Measurements from ENCODE around the gene CAP2.

Gene CAP2

GRCh38 chr6:17448165-17448564 lies 54.8 kb downstream of the CAP2 start:
- Histone ChIP-seq H3K4me3 (ENCODE audit: low read depth, low read length) (no peak overlapping the region), H3K9ac (ENCODE audit: low read depth, low read length) (no peak overlapping the region), H3K9me3 (ENCODE audit: control insufficient read depth, insufficient read depth, low read length) (no peaks in the 10 kb centered on the region), H3K27me3 (ENCODE audit: control insufficient read depth, insufficient read depth, low read length) (no peaks in the 10 kb centered on the region), H3K36me3 (ENCODE audit: control insufficient read depth, insufficient read depth, low read length) (no peaks in the 10 kb centered on the region), H3K4me1 (ENCODE audit: control insufficient read depth, insufficient read depth, low read length) (no peaks in the 10 kb centered on the region)

- no peaks in the 10 kb centered on the region for H3K9me3 ChIP-seq (ENCODE audit: control insufficient read depth, insufficient read depth, low read length)
- no peak overlapping the region for H3K4me3 ChIP-seq (ENCODE audit: low read depth, low read length)
- H3K9ac ChIP-seq (ENCODE audit: low read depth, low read length): no peak overlapping the region
- H3K36me3 ChIP-seq (ENCODE audit: control insufficient read depth, insufficient read depth, low read length): no peaks in the 10 kb centered on the region
- no peaks in the 10 kb centered on the region for H3K4me1 ChIP-seq (ENCODE audit: control insufficient read depth, insufficient read depth, low read length)
- H3K27me3 ChIP-seq (ENCODE audit: control insufficient read depth, insufficient read depth, low read length): no peaks in the 10 kb centered on the region
These were observed 57.0 kb downstream of the CAP2 start for GRCh38 chr6:17450397-17450796.

DNA sequence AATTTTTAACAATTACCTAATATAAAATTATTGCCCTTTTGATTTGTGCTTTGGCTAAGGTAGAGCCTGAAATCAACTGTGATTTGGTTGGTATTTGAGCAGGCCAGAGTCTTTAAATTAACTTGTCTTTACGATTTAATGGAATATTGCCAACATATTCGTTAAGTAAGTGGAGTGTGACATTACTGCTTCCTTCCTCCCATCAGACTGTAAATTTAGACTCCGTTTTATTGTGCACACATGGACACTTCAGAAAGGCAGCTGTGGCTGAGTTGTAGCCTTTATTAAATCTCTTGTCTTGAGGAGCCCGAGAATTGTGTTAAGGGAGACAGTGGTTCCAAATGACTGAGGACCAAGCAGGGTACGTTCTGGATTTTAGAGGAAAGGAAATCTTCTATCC lies 57.4 kb downstream of the CAP2 start:
- Histone ChIP-seq H3K4me1 (ENCODE audit: control insufficient read depth, insufficient read depth, low read length) (no peaks in the 10 kb centered on the region), H3K9ac (ENCODE audit: low read depth, low read length) (no peak overlapping the region), H3K4me3 (ENCODE audit: low read depth, low read length) (no peak overlapping the region), H3K36me3 (ENCODE audit: control insufficient read depth, insufficient read depth, low read length) (no peaks in the 10 kb centered on the region), H3K27me3 (ENCODE audit: control insufficient read depth, insufficient read depth, low read length) (no peaks in the 10 kb centered on the region), H3K9me3 (ENCODE audit: control insufficient read depth, insufficient read depth, low read length) (no peaks in the 10 kb centered on the region)

GRCh38 chr6:17452096-17452495 lies 58.7 kb downstream of the CAP2 start:
- Histone ChIP-seq H3K27me3 (ENCODE audit: control insufficient read depth, insufficient read depth, low read length) (no peaks in the 10 kb centered on the region), H3K9ac (ENCODE audit: low read depth, low read length) (no peak overlapping the region), H3K4me1 (ENCODE audit: control insufficient read depth, insufficient read depth, low read length) (no peaks in the 10 kb centered on the region), H3K36me3 (ENCODE audit: control insufficient read depth, insufficient read depth, low read length) (no peaks in the 10 kb centered on the region), H3K4me3 (ENCODE audit: low read depth, low read length) (no peak overlapping the region), H3K9me3 (ENCODE audit: control insufficient read depth, insufficient read depth, low read length) (no peaks in the 10 kb centered on the region)

DNA sequence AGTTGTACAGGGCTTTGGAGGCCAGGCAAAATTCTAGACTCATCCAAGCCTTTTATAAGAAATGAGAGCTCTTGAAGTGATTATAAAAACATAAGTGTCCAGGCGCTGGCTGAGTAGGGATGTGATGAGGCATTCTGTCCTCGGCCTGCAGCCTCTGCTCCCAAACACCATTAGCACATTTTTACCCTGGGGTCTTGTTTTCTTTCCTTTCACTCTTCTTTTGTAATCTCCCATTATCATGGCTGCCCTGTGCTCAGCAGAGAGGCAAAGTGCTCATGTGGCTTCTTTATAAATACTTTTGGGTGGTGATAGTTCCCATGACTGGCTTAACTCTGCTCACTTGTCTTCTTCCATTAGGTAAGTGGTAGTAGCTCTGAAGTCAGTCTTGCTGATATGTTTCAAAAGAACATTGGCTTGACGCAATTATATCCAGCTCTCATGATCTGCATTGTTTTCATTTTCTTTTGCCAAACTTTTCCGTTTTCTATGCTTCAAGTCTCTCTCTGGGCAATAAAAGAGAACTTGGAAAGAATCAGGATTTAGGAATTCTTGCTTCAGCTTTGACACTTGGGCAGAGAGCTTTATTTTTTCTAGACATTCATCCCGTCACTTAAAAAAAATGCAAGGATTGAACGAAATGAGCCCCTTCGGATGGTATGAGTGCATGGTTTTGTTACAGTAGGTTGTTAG lies 61.1 kb downstream of the CAP2 start:
- Histone ChIP-seq H3K9ac (ENCODE audit: low read depth, low read length) (no peak overlapping the region), H3K9me3 (ENCODE audit: control insufficient read depth, insufficient read depth, low read length) (no peaks in the 10 kb centered on the region), H3K27me3 (ENCODE audit: control insufficient read depth, insufficient read depth, low read length) (no peaks in the 10 kb centered on the region), H3K36me3 (ENCODE audit: control insufficient read depth, insufficient read depth, low read length) (no peaks in the 10 kb centered on the region), H3K4me1 (ENCODE audit: control insufficient read depth, insufficient read depth, low read length) (no peaks in the 10 kb centered on the region), H3K4me3 (ENCODE audit: low read depth, low read length) (no peak overlapping the region)

DNA sequence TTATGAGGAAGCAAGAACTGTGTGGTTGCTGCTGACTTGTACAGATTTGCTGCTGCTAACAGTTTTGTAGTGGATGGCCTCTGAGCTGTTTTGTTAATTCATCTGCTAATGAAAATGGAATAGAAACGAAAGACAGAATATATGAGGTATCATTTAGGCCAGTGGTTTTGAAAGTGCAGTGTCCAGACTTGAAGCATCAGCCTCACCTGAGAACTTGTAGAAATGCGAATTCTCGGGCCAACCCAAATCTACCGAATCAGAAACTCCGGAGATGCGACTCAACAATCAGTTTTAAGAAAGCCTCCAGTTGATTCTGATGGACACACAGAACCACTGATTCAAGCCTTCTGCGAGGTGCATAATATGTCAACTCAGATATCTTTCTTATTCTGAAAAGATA lies 62.5 kb downstream of the CAP2 start:
- Histone ChIP-seq H3K27me3 (ENCODE audit: control insufficient read depth, insufficient read depth, low read length) (no peaks in the 10 kb centered on the region), H3K4me3 (ENCODE audit: low read depth, low read length) (no peak overlapping the region), H3K9ac (ENCODE audit: low read depth, low read length) (no peak overlapping the region), H3K4me1 (ENCODE audit: control insufficient read depth, insufficient read depth, low read length) (no peaks in the 10 kb centered on the region), H3K9me3 (ENCODE audit: control insufficient read depth, insufficient read depth, low read length) (no peaks in the 10 kb centered on the region), H3K36me3 (ENCODE audit: control insufficient read depth, insufficient read depth, low read length) (no peaks in the 10 kb centered on the region)

DNA sequence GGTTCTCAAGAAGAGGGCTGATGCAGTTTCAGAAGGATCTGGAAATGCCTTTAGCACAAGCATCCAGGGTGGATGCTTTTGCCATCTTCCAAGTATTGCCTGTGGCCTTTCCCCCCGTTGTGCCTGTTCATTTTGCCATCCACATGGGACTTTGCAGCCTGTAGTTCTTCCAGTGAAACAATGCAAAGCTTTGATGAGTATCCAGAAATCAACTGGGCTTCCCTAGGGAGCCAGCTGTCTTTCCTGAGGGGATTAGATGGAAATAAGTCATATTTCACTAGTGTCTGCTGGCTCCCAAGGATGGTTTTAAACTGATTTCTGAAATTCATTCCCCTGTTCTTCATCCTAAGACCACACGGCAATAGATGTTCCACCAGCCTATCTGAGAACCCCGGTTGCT lies 63.3 kb downstream of the CAP2 start:
- no peaks in the 10 kb centered on the region for H3K9me3 ChIP-seq (ENCODE audit: control insufficient read depth, insufficient read depth, low read length)
- H3K4me3 ChIP-seq (ENCODE audit: low read depth, low read length): no peak overlapping the region
- H3K36me3 ChIP-seq (ENCODE audit: control insufficient read depth, insufficient read depth, low read length): no peaks in the 10 kb centered on the region
- H3K27me3 ChIP-seq (ENCODE audit: control insufficient read depth, insufficient read depth, low read length): no peaks in the 10 kb centered on the region
- no peaks in the 10 kb centered on the region for H3K4me1 ChIP-seq (ENCODE audit: control insufficient read depth, insufficient read depth, low read length)
- no peak overlapping the region for H3K9ac ChIP-seq (ENCODE audit: low read depth, low read length)

GRCh38 chr6:17457405-17457804 lies 64.0 kb downstream of the CAP2 start:
- Histone ChIP-seq H3K4me1 (ENCODE audit: control insufficient read depth, insufficient read depth, low read length) (no peaks in the 10 kb centered on the region), H3K36me3 (ENCODE audit: control insufficient read depth, insufficient read depth, low read length) (no peaks in the 10 kb centered on the region), H3K9me3 (ENCODE audit: control insufficient read depth, insufficient read depth, low read length) (no peaks in the 10 kb centered on the region), H3K27me3 (ENCODE audit: control insufficient read depth, insufficient read depth, low read length) (no peaks in the 10 kb centered on the region), H3K9ac (ENCODE audit: low read depth, low read length) (no peak overlapping the region), H3K4me3 (ENCODE audit: low read depth, low read length) (no peak overlapping the region)

GRCh38 chr6:17457956-17458355 lies 64.6 kb downstream of the CAP2 start:
- no peaks in the 10 kb centered on the region for H3K4me1 ChIP-seq (ENCODE audit: control insufficient read depth, insufficient read depth, low read length)
- H3K36me3 ChIP-seq (ENCODE audit: control insufficient read depth, insufficient read depth, low read length): no peaks in the 10 kb centered on the region
- H3K9ac ChIP-seq (ENCODE audit: low read depth, low read length): no peak overlapping the region
- no peaks in the 10 kb centered on the region for H3K27me3 ChIP-seq (ENCODE audit: control insufficient read depth, insufficient read depth, low read length)
- no peak overlapping the region for H3K4me3 ChIP-seq (ENCODE audit: low read depth, low read length)
- no peaks in the 10 kb centered on the region for H3K9me3 ChIP-seq (ENCODE audit: control insufficient read depth, insufficient read depth, low read length)

DNA sequence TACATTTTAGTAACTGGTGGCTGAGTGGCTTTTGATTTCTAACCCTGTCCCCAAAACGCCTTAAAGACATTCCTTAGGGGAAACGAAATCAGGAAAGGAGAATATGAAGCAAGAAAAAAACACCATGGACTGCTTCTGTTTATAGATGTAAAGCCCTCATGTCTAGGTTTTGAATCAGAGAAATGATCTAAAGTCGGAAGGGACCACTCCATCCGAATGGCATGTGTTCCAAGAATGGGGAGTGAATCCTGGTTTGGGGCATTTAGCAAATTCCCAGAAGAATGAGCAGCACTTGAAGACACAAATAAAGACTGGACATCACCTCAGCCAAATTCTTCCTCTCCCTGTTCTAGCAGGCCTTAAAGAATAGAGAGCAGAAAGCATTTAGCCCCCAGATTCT lies 65.6 kb downstream of the CAP2 start:
- Histone ChIP-seq H3K9me3 (ENCODE audit: control insufficient read depth, insufficient read depth, low read length) (no peaks in the 10 kb centered on the region), H3K36me3 (ENCODE audit: control insufficient read depth, insufficient read depth, low read length) (no peaks in the 10 kb centered on the region), H3K9ac (ENCODE audit: low read depth, low read length) (no peak overlapping the region), H3K27me3 (ENCODE audit: control insufficient read depth, insufficient read depth, low read length) (no peaks in the 10 kb centered on the region), H3K4me3 (ENCODE audit: low read depth, low read length) (no peak overlapping the region), H3K4me1 (ENCODE audit: control insufficient read depth, insufficient read depth, low read length) (no peaks in the 10 kb centered on the region)

- no peaks in the 10 kb centered on the region for H3K9me3 ChIP-seq (ENCODE audit: control insufficient read depth, insufficient read depth, low read length)
- H3K9ac ChIP-seq (ENCODE audit: low read depth, low read length): no peak overlapping the region
- H3K36me3 ChIP-seq (ENCODE audit: control insufficient read depth, insufficient read depth, low read length): no peaks in the 10 kb centered on the region
- H3K27me3 ChIP-seq (ENCODE audit: control insufficient read depth, insufficient read depth, low read length): no peaks in the 10 kb centered on the region
- no peaks in the 10 kb centered on the region for H3K4me1 ChIP-seq (ENCODE audit: control insufficient read depth, insufficient read depth, low read length)
- H3K4me3 ChIP-seq (ENCODE audit: low read depth, low read length): no peak overlapping the region
These were observed 67.5 kb downstream of the CAP2 start for GRCh38 chr6:17460862-17461261.

GRCh38 chr6:17466147-17466546 lies 72.8 kb downstream of the CAP2 start:
- Histone ChIP-seq H3K36me3 (ENCODE audit: control insufficient read depth, insufficient read depth, low read length) (no peaks in the 10 kb centered on the region), H3K27me3 (ENCODE audit: control insufficient read depth, insufficient read depth, low read length) (no peaks in the 10 kb centered on the region), H3K4me1 (ENCODE audit: control insufficient read depth, insufficient read depth, low read length) (no peaks in the 10 kb centered on the region), H3K9me3 (ENCODE audit: control insufficient read depth, insufficient read depth, low read length) (no peaks in the 10 kb centered on the region), H3K4me3 (ENCODE audit: low read depth, low read length) (no peak overlapping the region), H3K9ac (ENCODE audit: low read depth, low read length) (no peak overlapping the region)
